Suprapubic skin (tissue), 4 donors: ENCODE results near the gene GPR62. TPM values are rescaled to one million over a fixed set of nuclear protein-coding genes. Genes with fewer than 3 reads are reported as not detected.
"Not testable (repeated sequence)": the region's sequence is repeated elsewhere in the genome, so short reads cannot be mapped to it uniquely, and the experiment has no call there.

Source experiments
- DNase-seq, 2 donors: peaks; one replicate each; pipeline ENCODE4 v3.0.0-alpha.2; 2019; ENCODE audit warnings: low spot score in 2 of 2
- H3K27ac ChIP-seq: fragments of 200-600 bp; sonication (generic); one replicate; pipeline ENCODE4 v1.5.1; 2019
- H3K27me3 ChIP-seq: fragments of 200-600 bp; sonication (generic); one replicate; pipeline ENCODE4 v1.5.1; 2019
- H3K36me3 ChIP-seq: fragments of 200-600 bp; sonication (generic); one replicate; pipeline ENCODE4 v1.5.1; 2019
- H3K4me1 ChIP-seq: fragments of 200-600 bp; sonication (generic); one replicate; pipeline ENCODE4 v1.5.1; 2019
- H3K4me3 ChIP-seq: fragments of 200-600 bp; sonication (generic); one replicate; pipeline ENCODE4 v1.5.1; 2019; ENCODE audit warnings: mild to moderate bottlenecking
- H3K9me3 ChIP-seq: fragments of 200-600 bp; sonication (generic); one replicate; pipeline ENCODE4 v1.5.1; 2019
- CTCF ChIP-seq, 2 donors: fragments of 200-600 bp in 1 of 2; fragments of 450-650 bp in 1 of 2; sonication (generic) in 1 of 2; IDR thresholded peaks; one replicate each; pipeline ENCODE4 v1.5.1; 2016 to 2019; ENCODE audit warnings: antibody characterized with exemption in 2 of 2, mild to moderate bottlenecking in 1 of 2, moderate library complexity in 1 of 2
- EP300 ChIP-seq: sonication (generic); formaldehyde crosslinking; IDR thresholded peaks from one replicate; pipeline ENCODE4 v1.6.1; 2017; ENCODE audit warnings: antibody characterized with exemption
- POLR2A ChIP-seq, 2 donors: fragments of 450-650 bp; IDR thresholded peaks; one replicate each; pipeline ENCODE4 v1.6.1; 2017; ENCODE audit warnings: antibody characterized with exemption in 2 of 2, mild to moderate bottlenecking in 2 of 2, moderate library complexity in 2 of 2
- POLR2AphosphoS5 ChIP-seq, 3 donors: sonication (generic); formaldehyde crosslinking; IDR thresholded peaks; one replicate each; pipeline ENCODE4 v1.6.1; 2017; ENCODE audit warnings: antibody characterized with exemption in 3 of 3
- WGBS: methylation state at CpG from one replicate; pipeline ENCODE4 v1.1.5; 2018; 5-methylcytosine and 5-hydroxymethylcytosine counted together
- total RNA-seq, 4 donors: library from RNA; depleted of rRNA; stranded (reverse); fragments of >200 nt; gene quantifications; one replicate each; pipeline ENCODE4 v1.1.0, GENCODE V29; 2016

GPR62 gene
- total RNA-seq, 4 donors from 2014 or later, result not detected

GRCh38 chr3:51928438-51928837 is 26.7 kb upstream of the GPR62 start:
- 96% methylated on average over 7 of the region's 7 CpGs for WGBS
- DNase-seq, result peak in 1 of 2 donors; percentile 66
- no peak for TF ChIP-seq POLR2A (IDR thresholded peaks at IDR 0.05)
- no peak for TF ChIP-seq EP300
- no peak for TF ChIP-seq CTCF (IDR thresholded peaks at IDR 0.05)

GRCh38 chr3:51928981-51929380 is 26.2 kb upstream of the GPR62 start:
- H3K36me3 ChIP-seq, result peaks cover 18% of the 10 kb centered on the region
- 72% methylated on average over 3 of the region's 3 CpGs for WGBS
- not testable (repeated sequence) for H3K4me3 ChIP-seq, H3K9me3 ChIP-seq, H3K27me3 ChIP-seq, H3K4me1 ChIP-seq, H3K27ac ChIP-seq
- peak in 1 of 2 donors; percentile 44 for DNase-seq

More at GRCh38 chr3:51928438-51928837, 26.7 kb upstream of the GPR62 start:
- Histone ChIP-seq H3K9me3 (no peaks in the 10 kb centered on the region), H3K27ac (no peak overlapping the region), H3K4me3 (no peak overlapping the region), H3K36me3 (peaks cover 13% of the 10 kb centered on the region), H3K4me1 (no peaks in the 10 kb centered on the region), H3K27me3 (no peaks in the 10 kb centered on the region)

GRCh38 chr3:51929420-51930003 is 25.7 kb upstream of the GPR62 start:
- Histone ChIP-seq H3K4me3 (no peak overlapping the region), H3K4me1 (no peaks in the 10 kb centered on the region), H3K9me3 (no peaks in the 10 kb centered on the region), H3K27me3 (no peaks in the 10 kb centered on the region), H3K36me3 (peaks cover 24% of the 10 kb centered on the region), H3K27ac (no peak overlapping the region)
- 65% methylated on average over 5 of the region's 5 CpGs for WGBS
- no peak for TF ChIP-seq POLR2AphosphoS5 (IDR thresholded peaks at IDR 0.05)
- no peak for TF ChIP-seq POLR2A (IDR thresholded peaks at IDR 0.05)
- TF ChIP-seq CTCF (IDR thresholded peaks at IDR 0.05), result no peak
- no peak for TF ChIP-seq EP300
- DNase-seq, result peak in 1 of 2 donors; percentile 47

- no peaks in the 10 kb centered on the region for H3K9me3 ChIP-seq
- no peak overlapping the region for H3K4me3 ChIP-seq
- no peaks in the 10 kb centered on the region for H3K4me1 ChIP-seq
- WGBS, result 100% methylated on average over 1 of the region's 1 CpG
- peak in 1 of 2 donors; percentile 29 for DNase-seq
- TF ChIP-seq EP300, result no peak
- no peak for TF ChIP-seq POLR2A (IDR thresholded peaks at IDR 0.05)
- no peak for TF ChIP-seq POLR2AphosphoS5 (IDR thresholded peaks at IDR 0.05)
- no peak for TF ChIP-seq CTCF (IDR thresholded peaks at IDR 0.05)
- peaks cover 33% of the 10 kb centered on the region for H3K36me3 ChIP-seq
- H3K27me3 ChIP-seq, result no peaks in the 10 kb centered on the region
- no peak overlapping the region for H3K27ac ChIP-seq
Observed at GRCh38 chr3:51930439-51930838, 24.7 kb upstream of the GPR62 start.

GRCh38 chr3:51931756-51932155 is 23.4 kb upstream of the GPR62 start:
- no peaks in the 10 kb centered on the region for H3K4me1 ChIP-seq
- TF ChIP-seq POLR2A (IDR thresholded peaks at IDR 0.05), result no peak
- no peak for TF ChIP-seq POLR2AphosphoS5 (IDR thresholded peaks at IDR 0.05)
- TF ChIP-seq CTCF (IDR thresholded peaks at IDR 0.05), result no peak
- no peak for TF ChIP-seq EP300
- no peaks in the 10 kb centered on the region for H3K27me3 ChIP-seq
- H3K9me3 ChIP-seq, result no peaks in the 10 kb centered on the region
- peaks cover 46% of the 10 kb centered on the region for H3K36me3 ChIP-seq
- 96% methylated on average over 6 of the region's 6 CpGs for WGBS
- no peak overlapping the region for H3K4me3 ChIP-seq
- DNase-seq, result peak in 1 of 2 donors; percentile 34
- H3K27ac ChIP-seq, result no peak overlapping the region
